ENCODE results near the gene ADORA2B.

- TF ChIP-seq CTCF (conservative IDR thresholded peaks at IDR 0.05; ENCODE audit: low read depth in 2 of 2) (no peak), STAT1 (IDR thresholded peaks at IDR 0.05; ENCODE audit: unreplicated experiment) (no peak), CREB1 (CRISPR knock-in tag; IDR thresholded peaks at IDR 0.05; ENCODE audit: low read depth) (no peak), EZH2 (IDR thresholded peaks at IDR 0.05; ENCODE audit: low read depth, unreplicated experiment) (no peak), REST (IDR thresholded peaks at IDR 0.05; ENCODE audit: unreplicated experiment) (no peak), POLR2AphosphoS5 (IDR thresholded peaks at IDR 0.05; ENCODE audit: low read depth) (no peak), JUNB (IDR thresholded peaks at IDR 0.05; ENCODE audit: unreplicated experiment) (no peak)
Observed at GRCh38 chr17:15946611-15947120, 1.7 kb downstream of the ADORA2B start.
